ENCODE data around the gene ALG14. TPM values are rescaled to one million over a fixed set of nuclear protein-coding genes. Genes with fewer than 3 reads are reported as not detected.

Gene ALG14
- total RNA-seq: 1 to 10 TPM; 3.7 to 9.1 TPM

- peak within 1 kb of the TSS; percentile 91 to 99 for H3K27ac Mint-ChIP-seq
- H3K36me3 Mint-ChIP-seq: peaks cover 0 to 14% of the 10 kb centered on the region in 2 donors
- H3K9me3 Mint-ChIP-seq: no peaks in the 10 kb centered on the region
- DNase-seq (ENCODE audit: low spot score in 2 of 2) (peak; percentile 83 to 90), ATAC-seq (peak; percentile 86 to 95)
Measured at GRCh38 chr1:95072532-95073419, at the start of gene ALG14. Gene ALG14 (minus strand): TSS chr1:95072951. CDS start chr1:95072898, 53 bp downstream.

DNA sequence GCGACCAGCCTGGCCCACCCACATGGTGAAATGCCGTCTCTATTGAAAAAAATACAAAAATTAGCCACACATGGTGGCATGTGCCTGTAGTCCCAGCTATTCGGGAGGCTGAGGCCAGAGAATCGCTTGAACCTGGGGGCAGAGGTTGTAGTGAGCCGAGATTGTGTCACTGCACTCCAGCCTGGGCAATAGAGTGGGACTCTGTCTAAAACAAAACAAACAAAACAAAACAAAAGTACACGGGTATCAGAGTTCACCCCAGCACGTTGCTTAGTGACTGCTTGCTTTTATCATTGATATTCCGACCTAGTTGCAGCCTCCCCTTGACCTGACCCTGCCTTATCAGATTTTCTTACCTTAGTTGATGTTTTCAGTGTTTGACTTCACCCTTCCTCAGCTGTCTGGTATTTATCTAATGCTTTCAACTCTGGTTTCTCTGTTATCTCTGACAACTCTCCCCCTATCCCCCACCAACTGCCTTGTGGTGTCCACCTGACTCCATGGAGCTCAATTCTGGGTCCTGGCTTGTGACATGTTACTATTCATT lies 49.5 kb upstream of the ALG14 start:
- no peak for ATAC-seq
- Mint-ChIP-seq H3K36me3 (peaks cover 0 to 4% of the 10 kb centered on the region in 2 donors), H3K27ac (no peak overlapping the region), H3K9me3 (no peaks in the 10 kb centered on the region)
- DNase-seq (ENCODE audit: low spot score in 2 of 2): no peak

- Mint-ChIP-seq H3K9me3 (no peaks in the 10 kb centered on the region), H3K36me3 (peaks cover 0 to 4% of the 10 kb centered on the region in 2 donors), H3K27ac (no peak overlapping the region)
- no peak for DNase-seq (ENCODE audit: low spot score in 2 of 2)
- no peak for ATAC-seq
Measured at GRCh38 chr1:95119273-95119672, 46.5 kb upstream of the ALG14 start.

DNA sequence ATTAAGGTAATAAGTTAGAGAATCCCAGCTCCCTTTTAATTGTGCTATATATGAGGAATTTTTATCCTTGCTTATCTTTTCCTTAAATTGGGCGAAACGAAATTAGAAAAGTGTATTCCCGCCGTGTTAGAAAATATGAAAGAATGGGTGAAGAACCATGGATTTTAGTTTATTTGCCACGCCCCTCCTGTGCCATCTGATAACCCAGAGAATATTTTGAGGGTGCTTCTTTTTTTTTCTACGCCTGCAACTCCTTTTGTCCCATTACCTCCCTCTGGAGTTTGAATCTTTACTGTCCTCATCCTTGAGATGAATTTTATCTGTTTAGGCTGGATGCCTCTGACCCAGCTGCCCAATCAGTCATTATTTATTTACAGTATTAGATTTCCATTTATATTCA lies 46.0 kb upstream of the ALG14 start:
- ATAC-seq (no peak), DNase-seq (ENCODE audit: low spot score in 2 of 2) (no peak)
- Mint-ChIP-seq H3K27ac (no peak overlapping the region), H3K36me3 (peaks cover 0 to 4% of the 10 kb centered on the region in 2 donors), H3K9me3 (no peaks in the 10 kb centered on the region)

DNA sequence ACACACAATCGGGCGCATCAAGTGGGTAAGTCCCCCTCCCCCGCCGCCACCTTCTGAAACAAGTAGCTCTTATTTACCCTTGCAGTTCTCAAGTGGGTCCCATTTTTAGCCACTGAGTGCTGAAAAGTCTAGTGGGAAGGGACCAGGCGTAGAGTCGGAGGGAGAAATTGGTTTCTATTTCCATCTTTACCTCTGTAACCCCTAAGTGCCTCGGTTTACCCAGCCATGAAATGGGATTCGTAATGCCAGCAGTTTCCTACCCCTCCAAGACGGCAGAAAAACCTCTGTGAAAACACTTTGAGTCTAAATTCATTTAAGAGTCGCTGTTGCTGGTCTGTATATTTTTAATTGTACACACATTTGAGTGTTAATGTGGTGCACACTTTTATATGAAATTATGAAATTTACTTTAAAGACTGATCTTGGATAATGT lies 45.3 kb upstream of the ALG14 start:
- no peaks in the 10 kb centered on the region for H3K9me3 Mint-ChIP-seq
- H3K36me3 Mint-ChIP-seq: peaks cover 0 to 4% of the 10 kb centered on the region in 2 donors
- no peak overlapping the region for H3K27ac Mint-ChIP-seq
- no peak for ATAC-seq
- no peak for DNase-seq (ENCODE audit: low spot score in 2 of 2)

GRCh38 chr1:95117207-95118066 lies 44.7 kb upstream of the ALG14 start, which contains the start of gene TLCD4:
Gene TLCD4 (plus strand): TSS chr1:95117355. CDS start chr1:95143902, 26,547 bp downstream.
- Mint-ChIP-seq H3K9me3 (no peaks in the 10 kb centered on the region), H3K27ac (no peak within 1 kb of the TSS), H3K36me3 (peaks cover 0 to 4% of the 10 kb centered on the region in 2 donors)
- ATAC-seq (peak; percentile 72 to 74), DNase-seq (ENCODE audit: low spot score in 2 of 2) (peak; percentile 36 to 57)

GRCh38 chr1:95116580-95117206 lies 43.9 kb upstream of the ALG14 start:
- Mint-ChIP-seq H3K27ac (no peak overlapping the region), H3K36me3 (peaks cover 0 to 4% of the 10 kb centered on the region in 2 donors), H3K9me3 (no peaks in the 10 kb centered on the region)
- ATAC-seq: peak; percentile 73 to 75
- peak in 1 of 2 donors; percentile 54 for DNase-seq (ENCODE audit: low spot score in 2 of 2)

- ATAC-seq (no peak), DNase-seq (ENCODE audit: low spot score in 2 of 2) (no peak)
- H3K27ac Mint-ChIP-seq: no peak overlapping the region
- peaks cover 0 to 4% of the 10 kb centered on the region in 2 donors for H3K36me3 Mint-ChIP-seq
- H3K9me3 Mint-ChIP-seq: no peaks in the 10 kb centered on the region
Measured at GRCh38 chr1:95115708-95116137, 43.0 kb upstream of the ALG14 start.

DNA sequence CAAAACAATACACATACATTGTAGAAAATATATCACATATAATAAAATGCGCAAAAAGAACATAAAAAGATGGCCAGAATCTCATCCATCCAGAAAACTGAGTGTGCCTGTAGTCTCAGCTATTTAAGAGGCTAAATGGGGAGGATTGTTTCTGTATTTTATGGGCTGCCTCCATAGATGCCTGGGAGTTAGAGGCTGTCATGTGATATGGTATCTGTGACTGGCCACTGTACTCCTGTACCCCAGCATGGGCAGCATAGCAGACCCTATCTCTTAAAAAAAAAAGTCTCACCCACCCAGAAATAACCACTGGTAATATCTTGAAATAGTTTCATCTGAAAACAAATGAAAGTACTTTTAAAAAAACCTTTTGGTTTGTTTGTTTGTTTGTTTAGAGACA lies 40.9 kb upstream of the ALG14 start:
- ATAC-seq: no peak
- Mint-ChIP-seq H3K36me3 (peaks cover 0 to 4% of the 10 kb centered on the region in 2 donors), H3K9me3 (no peaks in the 10 kb centered on the region), H3K27ac (no peak overlapping the region)
- no peak for DNase-seq (ENCODE audit: low spot score in 2 of 2)

- H3K9me3 Mint-ChIP-seq: no peaks in the 10 kb centered on the region
- no peak overlapping the region for H3K27ac Mint-ChIP-seq
- no peaks in the 10 kb centered on the region for H3K36me3 Mint-ChIP-seq
- DNase-seq (ENCODE audit: low spot score in 2 of 2) (no peak), ATAC-seq (no peak)
Measured at GRCh38 chr1:95111014-95111413, 38.3 kb upstream of the ALG14 start.

DNA sequence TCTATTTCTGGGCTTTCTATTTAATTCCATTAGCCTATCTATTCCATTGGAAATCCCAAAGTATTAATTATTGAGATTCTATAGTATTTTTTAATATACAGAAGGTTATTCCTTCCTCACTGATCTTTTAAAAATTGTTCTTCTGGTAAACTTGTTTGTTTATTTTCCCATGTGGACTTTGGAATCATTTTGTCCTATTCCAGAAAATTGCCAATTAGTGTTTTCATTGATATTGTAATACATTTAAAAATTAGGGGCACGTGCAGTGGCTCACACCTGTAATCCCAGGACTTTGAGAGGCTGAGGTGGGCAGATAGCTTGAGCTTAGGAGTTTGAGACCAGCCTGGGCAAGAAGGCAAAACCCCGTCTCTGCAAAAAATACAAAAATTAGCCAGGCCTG lies 36.0 kb upstream of the ALG14 start:
- ATAC-seq: no peak
- no peaks in the 10 kb centered on the region for H3K9me3 Mint-ChIP-seq
- no peak for DNase-seq (ENCODE audit: low spot score in 2 of 2)
- no peak overlapping the region for H3K27ac Mint-ChIP-seq
- no peaks in the 10 kb centered on the region for H3K36me3 Mint-ChIP-seq

- ATAC-seq: no peak
- no peaks in the 10 kb centered on the region for H3K9me3 Mint-ChIP-seq
Measured at GRCh38 chr1:95098196-95098595, 25.4 kb upstream of the ALG14 start.

DNA sequence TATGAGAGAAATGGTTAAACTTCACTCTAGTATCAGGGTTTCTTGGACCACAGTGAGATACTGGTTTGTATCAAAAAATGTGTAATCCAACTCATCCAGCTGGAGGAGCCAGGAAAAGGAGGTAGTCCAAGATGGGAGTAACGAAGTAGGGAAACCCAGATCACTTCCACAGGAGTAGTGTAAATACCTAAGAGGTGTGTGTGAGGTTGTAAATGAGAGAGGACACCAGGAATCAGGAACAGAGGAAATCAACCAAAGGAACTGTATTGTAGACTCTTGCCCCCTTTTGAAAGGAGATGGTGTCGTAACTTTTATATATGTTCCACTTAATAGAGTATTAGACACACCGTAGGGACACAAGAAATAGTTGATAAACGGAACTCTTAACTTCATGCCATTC lies 24.7 kb upstream of the ALG14 start:
- ATAC-seq (no peak), DNase-seq (ENCODE audit: low spot score in 2 of 2) (no peak)
- Mint-ChIP-seq H3K9me3 (no peaks in the 10 kb centered on the region), H3K27ac (no peak overlapping the region), H3K36me3 (no peaks in the 10 kb centered on the region)

More at GRCh38 chr1:95098196-95098595, 25.4 kb upstream of the ALG14 start:
- no peak for DNase-seq (ENCODE audit: low spot score in 2 of 2)
- Mint-ChIP-seq H3K36me3 (no peaks in the 10 kb centered on the region), H3K27ac (no peak overlapping the region)

- ATAC-seq: no peak
- H3K9me3 Mint-ChIP-seq: no peaks in the 10 kb centered on the region
- DNase-seq (ENCODE audit: low spot score in 2 of 2): no peak
- no peaks in the 10 kb centered on the region for H3K36me3 Mint-ChIP-seq
- no peak overlapping the region for H3K27ac Mint-ChIP-seq
Measured at GRCh38 chr1:95096218-95096841, 23.6 kb upstream of the ALG14 start.

- H3K27ac Mint-ChIP-seq: peak overlapping the region in 1 of 2 donors; percentile 65
- H3K9me3 Mint-ChIP-seq: no peaks in the 10 kb centered on the region
- DNase-seq (ENCODE audit: low spot score in 2 of 2) (no peak), ATAC-seq (no peak)
- H3K36me3 Mint-ChIP-seq: no peaks in the 10 kb centered on the region
Measured at GRCh38 chr1:95095833-95096217, 23.1 kb upstream of the ALG14 start.

DNA sequence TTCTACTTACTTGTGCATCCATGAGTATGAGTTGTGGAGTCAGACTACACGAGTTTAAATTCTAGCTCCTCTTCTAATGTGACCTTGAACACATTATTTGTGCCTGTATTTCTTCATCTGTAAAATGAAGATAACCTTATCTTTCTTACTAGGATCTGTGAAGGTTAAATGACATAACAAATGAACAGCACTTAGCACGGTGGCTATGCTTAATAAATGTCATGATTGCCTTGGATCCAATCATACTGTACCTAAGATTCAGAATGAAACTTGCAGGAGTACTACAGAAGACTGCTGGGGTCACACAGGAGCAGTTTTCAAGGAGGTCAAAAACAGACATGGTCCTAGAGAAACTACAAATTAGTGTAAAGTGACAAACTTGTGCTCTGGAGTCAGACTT lies 22.2 kb upstream of the ALG14 start:
- ATAC-seq: no peak
- Mint-ChIP-seq H3K36me3 (peaks cover 4% of the 10 kb centered on the region in 2 donors), H3K27ac (no peak overlapping the region), H3K9me3 (no peaks in the 10 kb centered on the region)
- DNase-seq (ENCODE audit: low spot score in 2 of 2): no peak
